ENCODE results near the gene BIRC2.

GRCh38 chr11:102408339-102408738, 61.3 kb downstream of the BIRC2 start:
- TF ChIP-seq POLR2AphosphoS5 (IDR thresholded peaks at IDR 0.05; ENCODE audit: low read depth, low read length) (no peak), SPI1 (IDR thresholded peaks at IDR 0.05; ENCODE audit: low read depth, low read length) (no peak), TAF1 (IDR thresholded peaks at IDR 0.05; ENCODE audit: low read depth, low read length) (no peak), POLR2A (IDR thresholded peaks at IDR 0.05; ENCODE audit: low read depth, low read length) (no peak), PAX5 (IDR thresholded peaks at IDR 0.05; ENCODE audit: insufficient read depth, low read length, severe bottlenecking) (no peak)
